Stimulated activated CD4-positive, alpha-beta T cell treated with anti-CD3 and anti-CD28 coated beads, Interleukin-15, amount 100 ng/mL, for 1 hour (primary cell): Measurements from ENCODE around the gene OR6C4.
"Not testable (repeated sequence)": the region's sequence is repeated elsewhere in the genome, so short reads cannot be mapped to it uniquely, and the experiment has no call there.

Experiments
- DNase-seq, 2 donors: peaks; one replicate each; pipeline ENCODE4 v3.0.0-alpha.2; 2020; ENCODE audit warnings: low read depth in 1 of 2, low spot score in 1 of 2

Gene OR6C4

DNA sequence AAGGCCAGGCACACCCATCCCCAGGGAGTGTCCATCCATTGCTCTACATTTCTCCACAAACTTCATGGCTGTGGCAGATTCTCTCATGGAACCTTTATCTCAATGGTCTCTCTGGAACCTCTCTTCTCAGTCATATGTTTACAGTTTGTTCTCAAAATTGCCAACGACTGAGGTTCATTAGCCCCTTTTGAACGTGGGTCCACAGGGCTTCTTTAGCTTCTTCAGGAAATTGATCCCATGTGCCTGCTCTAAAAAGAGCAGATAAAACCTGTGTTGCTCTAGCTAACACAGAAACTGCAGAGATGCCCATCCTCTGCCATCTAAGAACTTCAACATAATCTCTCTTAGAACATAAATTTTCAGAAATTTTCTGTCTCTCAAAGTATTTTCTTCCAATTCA is at the start of gene OR6C4:
Gene OR6C4, plus strand, starts transcription at position 301 of the 400 bp plus-strand sequence. CDS start 1,625 bp downstream, outside the sequence.
- no peak for DNase-seq

GRCh38 chr12:55499810-55500252 is 49.6 kb upstream of the OR6C4 start:
- no peak for DNase-seq

- DNase-seq = no peak
These were observed 47.8 kb upstream of the OR6C4 start for GRCh38 chr12:55501601-55502000.

- no peak for DNase-seq
These were observed 33.7 kb upstream of the OR6C4 start for GRCh38 chr12:55515696-55516095.

DNA sequence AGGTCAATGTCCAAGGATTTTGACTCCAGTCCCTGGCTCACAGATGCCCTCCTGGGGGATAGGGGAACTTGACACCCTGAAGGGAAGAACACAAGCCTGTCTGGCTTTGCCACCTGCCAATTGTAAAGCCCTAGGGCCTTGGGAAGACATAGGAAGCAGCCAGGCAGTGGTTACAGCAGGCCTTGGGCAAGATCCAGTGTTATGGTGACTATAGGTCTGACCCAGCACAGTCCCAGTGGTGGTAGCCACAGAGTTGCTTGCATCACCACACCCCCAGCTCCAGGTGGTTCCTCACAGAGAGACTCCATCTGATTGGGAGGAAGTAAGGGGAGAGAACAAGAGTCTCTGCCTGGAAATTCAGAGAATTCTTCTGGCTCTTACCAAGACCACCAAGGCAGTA is 33.0 kb upstream of the OR6C4 start:
- no peak for DNase-seq

- not testable (repeated sequence) for DNase-seq
These were observed 1.2 kb upstream of the OR6C4 start for GRCh38 chr12:55548235-55548634.

- no peak for DNase-seq
These were observed 646 bp upstream of the OR6C4 start for GRCh38 chr12:55548756-55549155.

DNA sequence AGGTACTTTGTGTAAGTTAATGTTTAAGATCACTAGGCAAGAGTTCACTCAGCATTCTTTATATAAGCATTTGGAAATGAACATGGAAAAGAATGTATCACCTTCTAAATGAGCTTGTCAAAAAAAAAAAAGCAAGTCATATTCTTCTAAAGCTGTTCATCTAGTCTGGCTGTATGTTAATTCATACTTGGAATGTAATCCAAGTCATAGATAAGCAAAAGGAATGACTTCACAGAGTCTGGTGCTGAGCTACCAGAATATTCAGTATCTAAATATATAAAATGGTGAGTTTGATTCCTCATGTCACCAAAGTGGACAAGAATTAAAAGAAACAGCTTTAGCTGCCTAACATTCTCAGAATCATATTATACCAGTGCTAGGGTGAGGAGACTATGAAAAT is 4.9 kb downstream of the OR6C4 start:
- no peak for DNase-seq

GRCh38 chr12:55570060-55570459 is 20.7 kb downstream of the OR6C4 start:
- not testable (repeated sequence) for DNase-seq

DNA sequence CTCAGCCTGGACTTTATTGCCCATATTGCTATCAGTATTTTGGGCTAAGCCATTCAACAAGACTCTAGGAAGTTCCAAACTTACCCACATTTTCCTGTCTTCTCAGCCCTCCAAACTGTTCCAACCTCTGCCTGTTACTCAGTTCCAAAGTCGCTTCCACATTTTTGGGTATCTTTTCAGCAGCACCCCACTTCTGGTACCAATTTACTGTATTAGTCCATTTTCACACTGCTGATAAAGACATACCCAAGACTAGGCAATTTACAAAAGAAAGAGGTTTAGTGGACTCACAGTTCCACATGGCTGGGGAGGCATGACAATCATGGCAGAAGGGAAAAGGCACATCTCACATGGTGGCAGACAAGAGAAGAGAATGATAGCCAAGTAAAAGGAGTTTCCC is 21.3 kb downstream of the OR6C4 start:
- not testable (repeated sequence) for DNase-seq

DNA sequence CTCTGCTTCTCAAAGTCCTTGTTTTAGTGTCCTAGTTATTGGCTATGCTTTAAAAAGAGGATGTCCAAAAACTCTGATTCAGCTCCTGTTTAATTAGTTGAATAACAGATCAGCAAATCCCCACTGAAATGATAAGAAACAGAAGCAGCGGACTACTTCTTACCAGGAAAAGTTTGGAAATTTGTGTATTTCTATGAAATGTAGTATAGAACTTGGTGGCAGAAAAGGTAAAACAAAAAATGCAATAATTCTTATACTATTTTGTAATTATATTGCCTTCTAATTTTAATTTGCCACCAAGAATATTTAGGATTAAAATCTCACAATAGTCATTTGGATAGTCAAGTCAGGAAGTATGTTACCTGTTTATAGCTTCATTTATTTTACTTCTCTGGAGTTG is 22.8 kb downstream of the OR6C4 start, which contains the start of gene OR2AP1:
Gene OR2AP1, plus strand, starts transcription at position 301 of the 400 bp plus-strand sequence. CDS start 1,947 bp downstream, outside the sequence.
- no peak for DNase-seq

GRCh38 chr12:55582066-55582465 is 32.7 kb downstream of the OR6C4 start:
- DNase-seq = no peak

DNA sequence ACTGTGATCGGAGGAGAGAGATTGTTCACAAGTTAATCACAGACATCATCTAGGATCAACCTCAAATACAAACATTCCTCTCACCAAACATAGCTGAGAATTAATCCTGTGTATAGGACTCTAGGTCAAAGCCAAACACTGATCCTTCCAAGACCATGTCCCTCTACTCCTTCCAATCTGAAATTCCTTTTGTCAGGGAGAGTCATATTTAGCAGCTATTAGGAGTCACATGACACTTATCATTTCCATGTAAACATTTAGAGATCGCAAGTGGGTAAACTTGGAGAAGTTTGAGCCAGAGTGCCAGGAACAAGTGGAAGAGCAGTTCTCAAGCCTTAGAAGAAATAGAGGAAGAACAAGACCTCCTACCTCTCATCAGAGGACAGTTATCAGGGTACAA is 36.4 kb downstream of the OR6C4 start:
- DNase-seq = no peak

DNA sequence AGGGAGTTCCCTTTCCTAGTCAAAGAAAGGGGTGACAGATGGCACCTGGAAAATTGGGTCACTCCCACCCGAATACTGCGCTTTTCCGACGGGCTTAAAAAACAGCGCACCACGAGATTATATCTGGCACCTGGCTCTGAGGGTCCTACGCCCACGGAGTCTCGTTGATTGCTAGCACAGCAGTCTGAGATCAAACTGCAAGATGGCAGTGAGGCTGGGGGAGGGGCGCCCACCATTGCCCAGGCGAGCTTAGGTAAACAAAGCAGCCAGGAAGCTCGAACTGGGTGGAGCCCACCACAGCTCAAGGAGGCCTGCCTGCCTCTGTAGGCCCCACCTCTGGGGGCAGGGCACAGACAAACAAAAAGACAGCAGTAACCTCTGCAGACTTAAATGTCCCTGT is 40.8 kb downstream of the OR6C4 start:
- DNase-seq = not testable (repeated sequence)
